Esophagus (tissue), 2 donors: ENCODE measurements around the gene RNF207. TPM values are rescaled to one million over a fixed set of nuclear protein-coding genes. Genes with fewer than 3 reads are reported as not detected.

Experiments used
- H3K27ac ChIP-seq, 2 donors: one replicate each; pipeline ENCODE4 v1.5.1; 2013; ENCODE audit warnings: low read depth in 2 of 2, mild to moderate bottlenecking in 2 of 2, inconsistent platforms in 1 of 2, low read length in 1 of 2, moderate library complexity in 1 of 2
- H3K27me3 ChIP-seq, 2 donors: one replicate each; pipeline ENCODE4 v1.6.1; 2013; ENCODE audit warnings: low read length in 2 of 2, control low read depth in 1 of 2, mild to moderate bottlenecking in 1 of 2; ENCODE audit not compliant: insufficient read depth in 2 of 2, control insufficient read depth in 1 of 2
- H3K36me3 ChIP-seq, 2 donors: one replicate each; pipeline ENCODE4 v1.6.1; 2013; ENCODE audit warnings: low read length in 1 of 2; ENCODE audit not compliant: control insufficient read depth in 2 of 2, insufficient read depth in 2 of 2
- H3K4me1 ChIP-seq, 2 donors: one replicate each; pipeline ENCODE4 v1.6.1; 2013; ENCODE audit warnings: low read length in 1 of 2; ENCODE audit not compliant: control insufficient read depth in 2 of 2, insufficient read depth in 2 of 2
- H3K4me3 ChIP-seq, 2 donors: one replicate each; pipeline ENCODE4 v1.5.1; 2013; ENCODE audit warnings: low read length in 2 of 2, mild to moderate bottlenecking in 2 of 2, low read depth in 1 of 2, moderate library complexity in 1 of 2
- H3K9me3 ChIP-seq, 2 donors: one replicate each; pipeline ENCODE4 v1.6.1; 2013; ENCODE audit warnings: mild to moderate bottlenecking in 2 of 2, low read depth in 1 of 2, low read length in 1 of 2, moderate library complexity in 1 of 2; ENCODE audit not compliant: control insufficient read depth in 2 of 2, insufficient read depth in 1 of 2
- WGBS, 2 donors: extraction: QIAGEN DNeasy Blood & Tissue Kit; methylation state at CpG; one replicate each; pipeline ENCODE4 v1.1.7; 2013; 5-methylcytosine and 5-hydroxymethylcytosine counted together
- polyA plus RNA-seq, 2 donors: library from polyadenylated mRNA; stranded (reverse); fragments of 200-250 nt; gene quantifications; one replicate each; pipeline ENCODE4 v1.2.3, GENCODE V29; 2013
- donor health status: healthy with polysubstance abuse.
- donor health status: Bipolar disorder and iron deficiency.

RNF207 gene
- polyA plus RNA-seq, 2 donors: 17.0 to 68.0 TPM

- peaks cover 0 to 10% of the 10 kb centered on the region in 2 donors for H3K36me3 ChIP-seq
- WGBS, 2 donors: 86 to 93% methylated on average over 4 of the region's 4 CpGs
- H3K4me1 ChIP-seq: peaks cover 5 to 6% of the 10 kb centered on the region in 2 donors
- no peak overlapping the region for H3K27ac ChIP-seq
- H3K27me3 ChIP-seq: no peaks in the 10 kb centered on the region
- no peak overlapping the region for H3K4me3 ChIP-seq
- H3K9me3 ChIP-seq: no peaks in the 10 kb centered on the region
Measured at GRCh38 chr1:6252374-6252710, 46.4 kb downstream of the RNF207 start.

GRCh38 chr1:6253380-6253779 lies 47.5 kb downstream of the RNF207 start:
- H3K36me3 ChIP-seq: peaks cover 0 to 10% of the 10 kb centered on the region in 2 donors
- 92 to 95% methylated on average over 9 of the region's 9 CpGs for WGBS, 2 donors
- H3K4me3 ChIP-seq: no peak overlapping the region
- no peak overlapping the region for H3K27ac ChIP-seq
- H3K4me1 ChIP-seq: peaks cover 5 to 6% of the 10 kb centered on the region in 2 donors
- no peaks in the 10 kb centered on the region for H3K27me3 ChIP-seq
- no peaks in the 10 kb centered on the region for H3K9me3 ChIP-seq

DNA sequence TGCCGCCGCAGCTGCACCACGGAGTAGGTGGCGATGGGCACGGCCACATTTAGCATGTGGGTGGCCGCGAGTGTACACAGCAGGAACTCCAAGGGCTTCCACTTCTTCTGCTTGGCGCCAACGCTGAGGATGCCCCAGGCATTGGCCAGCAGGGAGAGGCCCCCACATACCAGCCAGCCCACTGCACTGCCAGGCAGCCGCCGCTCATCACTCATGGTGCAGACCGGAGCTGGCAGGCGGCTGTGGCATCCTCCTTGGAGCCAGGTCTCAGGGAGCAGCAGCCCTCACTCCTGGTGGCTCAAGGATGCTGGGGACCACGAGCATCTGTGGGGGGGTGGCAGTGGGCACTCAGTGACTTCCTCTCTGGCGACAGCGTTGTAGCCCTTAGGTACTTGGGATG lies 48.8 kb downstream of the RNF207 start:
- peaks cover 0 to 10% of the 10 kb centered on the region in 2 donors for H3K36me3 ChIP-seq
- WGBS, 2 donors: 90 to 91% methylated on average over 16 of the region's 16 CpGs
- H3K4me3 ChIP-seq: no peak overlapping the region
- no peaks in the 10 kb centered on the region for H3K27me3 ChIP-seq
- peaks cover 0 to 8% of the 10 kb centered on the region in 2 donors for H3K4me1 ChIP-seq
- no peaks in the 10 kb centered on the region for H3K9me3 ChIP-seq
- no peak overlapping the region for H3K27ac ChIP-seq

GRCh38 chr1:6256645-6257044 lies 50.7 kb downstream of the RNF207 start:
- no peaks in the 10 kb centered on the region for H3K9me3 ChIP-seq
- H3K27ac ChIP-seq: no peak overlapping the region
- H3K4me3 ChIP-seq: no peak overlapping the region
- peaks cover 0 to 10% of the 10 kb centered on the region in 2 donors for H3K36me3 ChIP-seq
- peaks cover 0 to 6% of the 10 kb centered on the region in 2 donors for H3K4me1 ChIP-seq
- 80 to 85% methylated on average over 13 of the region's 13 CpGs for WGBS, 2 donors
- no peaks in the 10 kb centered on the region for H3K27me3 ChIP-seq

DNA sequence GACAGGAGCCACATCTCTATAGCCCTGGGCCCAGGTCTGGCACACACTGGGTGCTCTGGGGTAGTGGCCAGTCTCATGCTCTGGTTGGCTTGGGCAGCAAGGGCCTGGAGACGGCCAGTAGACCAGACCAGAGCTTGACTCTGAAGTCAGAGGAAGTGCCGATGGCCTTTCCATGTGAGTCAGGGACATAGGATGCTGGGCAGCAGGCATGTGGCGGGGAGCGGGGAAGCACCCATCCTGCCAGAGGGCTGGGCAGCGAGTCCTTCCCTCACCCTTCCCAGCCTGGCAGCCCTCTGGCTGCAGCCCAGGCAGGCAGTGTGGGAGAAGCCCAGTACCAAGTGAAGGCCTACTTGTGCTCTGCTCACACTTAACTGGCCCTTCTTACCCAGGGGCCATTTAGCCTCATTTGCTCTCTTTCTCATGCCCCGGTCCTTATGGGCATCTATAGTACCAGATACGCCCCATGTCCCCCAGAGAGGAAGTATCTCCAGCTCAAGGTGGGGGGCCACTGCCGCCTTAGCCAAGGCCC lies 51.7 kb downstream of the RNF207 start:
- Histone ChIP-seq H3K27me3 (no peaks in the 10 kb centered on the region), H3K36me3 (peaks cover 0 to 10% of the 10 kb centered on the region in 2 donors), H3K4me3 (no peak overlapping the region), H3K4me1 (peaks cover 0 to 6% of the 10 kb centered on the region in 2 donors), H3K27ac (no peak overlapping the region), H3K9me3 (no peaks in the 10 kb centered on the region)
- 90 to 93% methylated on average over 7 to 8 of the region's 8 CpGs for WGBS, 2 donors

GRCh38 chr1:6258675-6259074 lies 52.8 kb downstream of the RNF207 start:
- WGBS, 2 donors: 51 to 54% methylated on average over 10 of the region's 10 CpGs
- no peak overlapping the region for H3K4me3 ChIP-seq
- no peaks in the 10 kb centered on the region for H3K27me3 ChIP-seq
- H3K9me3 ChIP-seq: no peaks in the 10 kb centered on the region
- peak overlapping the region; percentile 11 to 47 for H3K27ac ChIP-seq
- peaks cover 0 to 9% of the 10 kb centered on the region in 2 donors for H3K4me1 ChIP-seq
- peaks cover 0 to 9% of the 10 kb centered on the region in 2 donors for H3K36me3 ChIP-seq

DNA sequence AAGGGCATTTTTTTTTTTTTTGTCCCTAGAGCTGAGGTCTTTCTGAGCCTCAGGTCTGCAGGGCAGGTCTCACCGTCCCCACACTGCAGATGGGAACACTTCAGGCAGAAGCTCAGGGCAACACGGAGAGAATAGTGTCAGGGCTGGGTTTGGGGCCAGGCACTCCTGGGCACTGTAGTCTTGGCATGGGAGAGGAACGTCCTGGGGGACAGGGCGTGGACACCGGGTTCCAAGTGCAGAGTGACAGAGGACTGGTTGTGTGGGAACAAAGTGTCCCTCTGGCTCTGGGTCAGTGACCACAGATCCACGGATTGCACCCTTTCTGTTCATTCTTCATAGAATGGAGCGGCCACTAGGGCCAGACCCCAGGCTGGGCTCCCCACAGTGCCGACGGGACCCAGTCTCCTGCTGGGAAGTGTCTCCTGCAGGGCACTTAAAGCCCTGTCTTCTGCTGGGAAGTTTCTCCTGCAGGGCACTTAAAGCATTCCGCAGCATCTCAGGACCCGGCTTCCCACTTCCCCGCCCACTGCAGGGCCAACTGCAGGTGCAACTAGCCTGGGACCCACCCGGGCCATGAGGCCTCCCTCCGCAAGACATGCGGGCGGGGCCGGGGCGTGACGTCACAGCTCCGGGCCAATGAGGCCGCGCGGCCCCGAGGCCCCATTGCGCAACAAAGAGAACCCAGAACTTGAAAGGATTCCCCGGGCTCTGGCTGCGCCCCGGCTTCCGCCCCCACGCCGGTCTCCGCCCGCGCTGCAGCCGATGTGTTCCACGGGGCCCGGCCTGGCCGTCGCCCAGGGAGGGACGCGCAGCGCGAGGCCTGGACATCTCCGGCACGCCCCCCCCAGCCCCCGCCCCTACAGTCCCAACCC lies 53.8 kb downstream of the RNF207 start:
- Histone ChIP-seq H3K9me3 (no peaks in the 10 kb centered on the region), H3K27ac (peak overlapping the region; percentile 28 to 54), H3K27me3 (no peaks in the 10 kb centered on the region), H3K4me3 (peak overlapping the region; percentile 40 to 55), H3K4me1 (peaks cover 0 to 11% of the 10 kb centered on the region in 2 donors), H3K36me3 (peaks cover 0 to 2% of the 10 kb centered on the region in 2 donors)
- 6 to 8% methylated on average over 44 to 46 of the region's 46 CpGs for WGBS, 2 donors

DNA sequence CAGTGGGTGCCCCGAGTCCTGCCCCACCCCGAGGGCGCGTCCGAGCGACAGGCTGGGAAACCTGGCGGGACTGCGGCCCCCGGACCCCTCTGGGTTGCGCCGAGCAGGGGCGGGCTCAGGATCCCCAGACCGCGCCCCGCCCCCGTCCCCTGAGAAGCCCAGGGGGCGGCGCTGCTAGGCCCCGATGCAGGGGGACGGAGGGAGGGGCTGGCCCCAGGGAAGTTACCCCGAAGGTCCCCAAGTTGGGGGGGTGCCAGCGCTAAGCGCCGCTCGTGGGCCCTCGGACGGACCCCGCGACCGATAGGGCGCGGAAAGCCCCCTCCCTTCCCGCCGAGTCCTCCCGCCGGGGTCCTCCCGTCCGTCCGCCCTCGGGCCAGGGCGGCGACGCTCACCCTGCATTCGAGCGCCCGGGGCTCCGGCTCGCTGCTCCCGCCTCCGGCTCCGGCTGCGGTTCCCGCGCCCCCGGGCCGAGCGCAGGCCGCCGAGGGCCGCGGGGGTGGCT lies 54.6 kb downstream of the RNF207 start:
- Histone ChIP-seq H3K36me3 (peaks cover 0 to 2% of the 10 kb centered on the region in 2 donors), H3K4me3 (peak overlapping the region; percentile 53 to 55), H3K4me1 (peaks cover 0 to 11% of the 10 kb centered on the region in 2 donors), H3K27me3 (no peaks in the 10 kb centered on the region), H3K9me3 (no peaks in the 10 kb centered on the region), H3K27ac (peak overlapping the region in 1 of 2 donors; percentile 54)
- WGBS, 2 donors: 1% methylated on average over 29 to 61 of the region's 61 CpGs

GRCh38 chr1:6260961-6261614 lies 55.2 kb downstream of the RNF207 start, which contains the start of gene GPR153:
GPR153 (minus strand) TSS chr1:6261098; CDS start chr1:6254905, 6,193 bp downstream.
- no peaks in the 10 kb centered on the region for H3K27me3 ChIP-seq
- peaks cover 0 to 11% of the 10 kb centered on the region in 2 donors for H3K4me1 ChIP-seq
- H3K9me3 ChIP-seq: no peaks in the 10 kb centered on the region
- peak within 1 kb of the TSS; percentile 54 to 55 for H3K4me3 ChIP-seq
- peaks cover 0 to 2% of the 10 kb centered on the region in 2 donors for H3K36me3 ChIP-seq
- H3K27ac ChIP-seq: peak within 1 kb of the TSS; percentile 28 to 54
- WGBS, 2 donors: 1 to 2% methylated on average over 49 to 78 of the region's 78 CpGs
